ENCODE results near the gene USP17L22.
"Not testable (repeated sequence)": the region's sequence is repeated elsewhere in the genome, so short reads cannot be mapped to it uniquely, and the experiment has no call there.

The USP17L22 gene, protein sequence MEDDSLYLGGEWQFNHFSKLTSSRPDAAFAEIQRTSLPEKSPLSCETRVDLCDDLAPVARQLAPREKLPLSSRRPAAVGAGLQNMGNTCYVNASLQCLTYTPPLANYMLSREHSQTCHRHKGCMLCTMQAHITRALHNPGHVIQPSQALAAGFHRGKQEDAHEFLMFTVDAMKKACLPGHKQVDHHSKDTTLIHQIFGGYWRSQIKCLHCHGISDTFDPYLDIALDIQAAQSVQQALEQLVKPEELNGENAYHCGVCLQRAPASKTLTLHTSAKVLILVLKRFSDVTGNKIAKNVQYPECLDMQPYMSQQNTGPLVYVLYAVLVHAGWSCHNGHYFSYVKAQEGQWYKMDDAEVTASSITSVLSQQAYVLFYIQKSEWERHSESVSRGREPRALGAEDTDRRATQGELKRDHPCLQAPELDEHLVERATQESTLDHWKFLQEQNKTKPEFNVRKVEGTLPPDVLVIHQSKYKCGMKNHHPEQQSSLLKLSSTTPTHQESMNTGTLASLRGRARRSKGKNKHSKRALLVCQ

GRCh38 chr4:9267319-9267718 is at the start of gene USP17L22:
Gene USP17L22, plus strand, starts transcription at chr4:9267619. Its CDS starts 0 bp downstream, at chr4:9267619.
- DNase-seq: not testable (repeated sequence)

- not testable (repeated sequence) for DNase-seq
Measured at GRCh38 chr4:9219852-9220251, 47.6 kb upstream of the USP17L22 start, which contains the start of gene USP17L12. Gene USP17L12, plus strand, starts transcription at chr4:9220152. Its CDS starts 0 bp downstream, at chr4:9220152.

GRCh38 chr4:9224596-9224995 is 42.8 kb upstream of the USP17L22 start, which contains the start of gene USP17L13:
Gene USP17L13, plus strand, starts transcription at chr4:9224896. Its CDS starts 0 bp downstream, at chr4:9224896.
- DNase-seq: not testable (repeated sequence)

DNA sequence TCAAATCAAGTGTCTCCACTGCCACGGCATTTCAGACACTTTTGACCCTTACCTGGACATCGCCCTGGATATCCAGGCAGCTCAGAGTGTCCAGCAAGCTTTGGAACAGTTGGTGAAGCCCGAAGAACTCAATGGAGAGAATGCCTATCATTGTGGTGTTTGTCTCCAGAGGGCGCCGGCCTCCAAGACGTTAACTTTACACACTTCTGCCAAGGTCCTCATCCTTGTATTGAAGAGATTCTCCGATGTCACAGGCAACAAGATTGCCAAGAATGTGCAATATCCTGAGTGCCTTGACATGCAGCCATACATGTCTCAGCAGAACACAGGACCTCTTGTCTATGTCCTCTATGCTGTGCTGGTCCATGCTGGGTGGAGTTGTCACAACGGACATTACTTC is 37.2 kb upstream of the USP17L22 start:
- DNase-seq: not testable (repeated sequence)

- DNase-seq: not testable (repeated sequence)
Measured at GRCh38 chr4:9234085-9234484, 33.3 kb upstream of the USP17L22 start, which contains the start of gene USP17L15. Gene USP17L15, plus strand, starts transcription at chr4:9234385. Its CDS starts 0 bp downstream, at chr4:9234385.

- not testable (repeated sequence) for DNase-seq
Measured at GRCh38 chr4:9238461-9238860, 29.0 kb upstream of the USP17L22 start.

DNA sequence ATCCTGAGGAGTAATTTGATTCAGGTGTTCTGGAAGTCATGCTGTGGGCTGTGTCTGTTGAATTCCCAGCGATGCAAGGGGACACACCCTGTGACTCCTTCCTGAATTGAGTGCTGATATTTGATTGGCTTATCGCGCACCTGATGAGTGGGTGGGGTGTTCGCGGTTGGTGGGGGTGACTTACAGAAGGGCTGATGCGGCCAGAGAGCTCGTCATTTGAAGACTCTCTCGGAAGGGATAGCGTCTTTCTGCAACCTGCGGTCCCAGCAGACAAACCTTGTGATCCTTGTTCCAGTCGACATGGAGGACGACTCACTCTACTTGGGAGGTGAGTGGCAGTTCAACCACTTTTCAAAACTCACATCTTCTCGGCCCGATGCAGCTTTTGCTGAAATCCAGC is 23.8 kb upstream of the USP17L22 start, which contains the start of gene USP17L17:
Gene USP17L17 (plus strand): TSS at position 301 of the 400 bp plus-strand sequence. CDS start 0 bp downstream, at position 301.
- DNase-seq: not testable (repeated sequence)

DNA sequence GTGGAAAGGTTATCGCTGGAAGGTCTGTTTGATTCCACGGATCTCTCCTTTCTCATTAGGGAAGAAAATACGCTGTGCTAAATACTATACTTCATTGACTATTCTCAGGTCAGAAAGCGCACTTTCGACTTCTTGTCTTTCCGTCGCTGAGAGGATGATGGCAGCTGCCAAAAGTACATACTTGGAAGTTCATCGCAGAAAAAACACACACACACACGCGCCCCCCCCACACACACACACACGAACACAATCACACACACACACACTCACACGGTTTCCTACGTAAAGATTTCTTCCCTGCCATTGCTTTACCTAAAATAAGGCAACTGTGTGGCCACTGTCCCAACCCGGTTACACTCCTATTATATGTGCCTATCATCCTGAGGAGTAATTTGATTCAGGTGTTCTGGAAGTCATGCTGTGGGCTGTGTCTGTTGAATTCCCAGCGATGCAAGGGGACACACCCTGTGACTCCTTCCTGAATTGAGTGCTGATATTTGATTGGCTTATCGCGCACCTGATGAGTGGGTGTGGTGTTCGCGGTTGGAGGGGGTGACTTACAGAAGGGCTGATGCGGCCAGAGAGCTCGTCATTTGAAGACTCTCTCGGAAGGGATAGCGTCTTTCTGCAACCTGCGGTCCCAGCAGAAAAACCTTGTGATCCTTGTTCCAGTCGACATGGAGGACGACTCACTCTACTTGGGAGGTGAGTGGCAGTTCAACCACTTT is 19.3 kb upstream of the USP17L22 start, which contains the start of gene USP17L18:
Gene USP17L18 (plus strand): TSS at position 678 of the 728 bp plus-strand sequence. CDS start 0 bp downstream, at position 678.
- DNase-seq: not testable (repeated sequence)

DNA sequence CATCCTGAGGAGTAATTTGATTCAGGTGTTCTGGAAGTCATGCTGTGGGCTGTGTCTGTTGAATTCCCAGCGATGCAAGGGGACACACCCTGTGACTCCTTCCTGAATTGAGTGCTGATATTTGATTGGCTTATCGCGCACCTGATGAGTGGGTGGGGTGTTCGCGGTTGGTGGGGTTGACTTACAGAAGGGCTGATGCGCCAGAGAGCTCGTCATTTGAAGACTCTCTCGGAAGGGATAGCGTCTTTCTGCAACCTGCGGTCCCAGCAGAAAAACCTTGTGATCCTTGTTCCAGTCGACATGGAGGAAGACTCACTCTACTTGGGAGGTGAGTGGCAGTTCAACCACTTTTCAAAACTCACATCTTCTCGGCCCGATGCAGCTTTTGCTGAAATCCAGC is 14.3 kb upstream of the USP17L22 start, which contains the start of gene USP17L19:
Gene USP17L19 (plus strand): TSS at position 301 of the 400 bp plus-strand sequence. CDS start 0 bp downstream, at position 301.
- DNase-seq: not testable (repeated sequence)

GRCh38 chr4:9257824-9258223 is 9.6 kb upstream of the USP17L22 start, which contains the start of gene USP17L20:
Gene USP17L20, plus strand, starts transcription at chr4:9258124. Its CDS starts 0 bp downstream, at chr4:9258124.
- not testable (repeated sequence) for DNase-seq

DNA sequence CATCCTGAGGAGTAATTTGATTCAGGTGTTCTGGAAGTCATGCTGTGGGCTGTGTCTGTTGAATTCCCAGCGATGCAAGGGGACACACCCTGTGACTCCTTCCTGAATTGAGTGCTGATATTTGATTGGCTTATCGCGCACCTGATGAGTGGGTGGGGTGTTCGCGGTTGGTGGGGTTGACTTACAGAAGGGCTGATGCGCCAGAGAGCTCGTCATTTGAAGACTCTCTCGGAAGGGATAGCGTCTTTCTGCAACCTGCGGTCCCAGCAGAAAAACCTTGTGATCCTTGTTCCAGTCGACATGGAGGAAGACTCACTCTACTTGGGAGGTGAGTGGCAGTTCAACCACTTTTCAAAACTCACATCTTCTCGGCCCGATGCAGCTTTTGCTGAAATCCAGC is 4.8 kb upstream of the USP17L22 start, which contains the start of gene USP17L21:
Gene USP17L21 (plus strand): TSS at position 301 of the 400 bp plus-strand sequence. CDS start 0 bp downstream, at position 301.
- not testable (repeated sequence) for DNase-seq

GRCh38 chr4:9271719-9272118 is 4.3 kb downstream of the USP17L22 start:
- not testable (repeated sequence) for DNase-seq

Data from NCI-H1417 treated with DMSO at 0.1 percent for 48 hours (cell line).